Liver (tissue), 3 donors: Measurements from ENCODE around the gene KCNRG.

Source experiments
- JUND ChIP-seq, 2 donors: IDR thresholded peaks; 2 replicates each; pipeline ENCODE4 v1.6.1; 2016; ENCODE audit warnings: antibody characterized with exemption in 2 of 2
- RAD21 ChIP-seq, 2 donors: IDR thresholded peaks; 2 replicates each; pipeline ENCODE4 v1.6.1; 2016; ENCODE audit warnings: antibody characterized with exemption in 2 of 2, mild to moderate bottlenecking in 2 of 2
- TF ChIP-seq, protein P1 (sequence below): fragments of 150-350 bp; IDR thresholded peaks from 2 replicates; pipeline ENCODE4 v1.5.1; 2017; ENCODE audit warnings: improper control_type of control experiment, low read depth, low read length; ENCODE audit not compliant: missing input control
- donor health status: healthy.
- donor health status: healthy.

DNA sequence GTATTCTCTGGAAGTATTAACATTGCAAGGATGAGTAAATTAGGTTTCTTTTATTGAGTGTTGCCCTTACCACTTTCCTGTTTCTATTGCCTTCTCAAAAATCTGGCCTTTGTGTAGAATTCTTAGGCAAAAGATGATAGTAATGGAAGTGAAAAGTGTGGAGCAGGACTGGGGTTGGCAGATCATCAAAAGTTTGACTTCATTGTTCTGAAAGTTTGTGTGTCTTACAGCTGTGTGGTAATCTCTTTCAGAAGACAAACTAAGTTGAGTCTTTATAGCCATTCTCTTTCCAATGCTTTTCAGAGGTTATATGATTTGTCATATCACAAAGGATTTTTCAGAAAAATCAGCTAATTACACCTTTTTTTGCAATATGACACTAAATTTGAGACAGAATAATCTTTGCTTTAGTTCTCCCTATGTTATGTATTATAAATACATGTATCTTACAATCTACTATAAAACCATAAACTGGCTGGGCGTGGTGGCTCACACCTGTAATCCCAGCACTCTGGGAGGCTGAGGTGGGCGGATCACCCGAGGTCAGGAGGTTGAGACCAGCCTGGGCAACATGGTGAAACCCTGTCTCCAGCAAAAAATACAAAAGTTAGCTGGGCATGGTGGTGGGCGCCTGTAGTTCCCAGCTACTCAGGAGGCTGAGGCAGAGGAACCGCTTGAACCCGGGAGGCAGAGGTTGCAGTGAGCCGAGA, 8.7 kb upstream of the KCNRG start:
- TF ChIP-seq RAD21 (IDR thresholded peaks at IDR 0.05) (no peak), JUND (IDR thresholded peaks at IDR 0.05) (no peak)
- TF ChIP-seq, protein P1, sequence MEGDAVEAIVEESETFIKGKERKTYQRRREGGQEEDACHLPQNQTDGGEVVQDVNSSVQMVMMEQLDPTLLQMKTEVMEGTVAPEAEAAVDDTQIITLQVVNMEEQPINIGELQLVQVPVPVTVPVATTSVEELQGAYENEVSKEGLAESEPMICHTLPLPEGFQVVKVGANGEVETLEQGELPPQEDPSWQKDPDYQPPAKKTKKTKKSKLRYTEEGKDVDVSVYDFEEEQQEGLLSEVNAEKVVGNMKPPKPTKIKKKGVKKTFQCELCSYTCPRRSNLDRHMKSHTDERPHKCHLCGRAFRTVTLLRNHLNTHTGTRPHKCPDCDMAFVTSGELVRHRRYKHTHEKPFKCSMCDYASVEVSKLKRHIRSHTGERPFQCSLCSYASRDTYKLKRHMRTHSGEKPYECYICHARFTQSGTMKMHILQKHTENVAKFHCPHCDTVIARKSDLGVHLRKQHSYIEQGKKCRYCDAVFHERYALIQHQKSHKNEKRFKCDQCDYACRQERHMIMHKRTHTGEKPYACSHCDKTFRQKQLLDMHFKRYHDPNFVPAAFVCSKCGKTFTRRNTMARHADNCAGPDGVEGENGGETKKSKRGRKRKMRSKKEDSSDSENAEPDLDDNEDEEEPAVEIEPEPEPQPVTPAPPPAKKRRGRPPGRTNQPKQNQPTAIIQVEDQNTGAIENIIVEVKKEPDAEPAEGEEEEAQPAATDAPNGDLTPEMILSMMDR, result no peak
